DMS 273 (cell line): Measurements from ENCODE around the gene SH3BP2.

Source experiments
- DNase-seq: peaks from one replicate; lab custom pipeline; 2025; ENCODE audit not compliant: unreplicated experiment; lab: John Stamatoyannopoulos, UW

Gene SH3BP2

GRCh38 chr4:2802618-2803531, 10.0 kb downstream of the SH3BP2 start:
- no peak for DNase-seq

DNA sequence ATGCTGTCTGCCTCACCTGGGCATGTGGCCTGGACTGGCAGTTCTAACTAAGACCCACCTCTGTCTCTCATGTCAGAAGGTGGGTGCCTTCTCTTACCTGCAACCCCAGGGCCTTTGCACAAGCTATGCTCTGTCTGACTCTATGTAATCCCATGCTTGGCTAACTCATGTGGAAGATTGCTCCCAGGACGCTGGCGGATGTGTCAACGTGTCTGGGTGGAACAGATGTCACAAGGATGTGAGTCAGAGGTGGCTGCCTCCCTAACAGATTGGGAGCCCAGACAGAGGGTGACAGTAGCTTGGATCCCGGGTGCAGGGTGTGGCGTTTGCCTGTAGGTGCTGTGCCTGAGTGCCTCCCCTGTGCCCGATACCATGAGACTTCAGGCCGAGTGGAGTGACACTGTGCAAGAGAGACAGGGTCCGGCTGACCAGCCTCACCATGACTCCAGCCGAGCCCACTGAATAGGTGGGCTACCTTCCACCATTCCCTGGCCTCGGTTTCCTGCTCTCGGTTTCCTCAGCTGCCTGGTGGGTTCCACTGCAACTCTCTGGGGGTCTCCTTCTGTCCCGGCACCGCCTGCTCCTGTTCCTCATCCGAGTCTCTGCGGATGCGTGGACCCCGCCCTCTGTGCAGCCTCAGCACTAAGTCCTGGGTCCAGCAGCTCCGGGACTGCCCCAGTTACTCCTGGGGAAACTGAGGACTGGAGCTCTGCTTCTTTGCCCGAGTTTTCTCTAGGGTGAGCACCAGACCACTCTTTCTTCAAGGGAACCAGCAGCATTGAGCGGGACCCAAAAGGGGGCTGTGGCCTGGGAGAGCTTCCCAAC, 11.0 kb downstream of the SH3BP2 start:
- peak; percentile 55 for DNase-seq

GRCh38 chr4:2804449-2804972, 11.6 kb downstream of the SH3BP2 start:
- no peak for DNase-seq

DNA sequence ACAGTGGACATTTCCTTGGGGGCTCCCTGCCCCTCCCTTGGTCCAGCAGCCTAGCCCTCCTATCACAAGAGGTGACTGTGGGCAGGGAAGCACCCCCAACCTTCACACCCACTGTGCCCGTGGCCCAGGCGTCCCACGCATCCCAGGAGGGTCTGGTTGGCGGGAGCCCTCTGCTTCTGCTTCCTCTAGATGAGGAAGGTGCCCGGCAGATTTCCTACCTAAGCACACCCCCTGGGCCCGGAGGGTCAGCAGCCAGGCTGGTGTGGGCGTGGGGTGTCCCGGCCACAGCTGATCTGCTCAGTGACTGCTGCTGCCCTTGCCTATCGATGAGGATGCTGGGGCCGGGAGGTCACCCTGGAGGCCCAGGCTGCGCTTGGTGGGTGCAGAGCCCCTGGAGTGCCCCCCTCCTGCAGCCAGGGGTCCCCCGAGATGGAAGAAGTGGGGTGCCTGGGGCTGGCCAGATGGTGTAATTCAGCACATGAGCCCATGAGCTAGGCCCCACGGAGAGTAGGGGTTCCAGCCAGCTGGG, 12.2 kb downstream of the SH3BP2 start:
- DNase-seq, result no peak

DNA sequence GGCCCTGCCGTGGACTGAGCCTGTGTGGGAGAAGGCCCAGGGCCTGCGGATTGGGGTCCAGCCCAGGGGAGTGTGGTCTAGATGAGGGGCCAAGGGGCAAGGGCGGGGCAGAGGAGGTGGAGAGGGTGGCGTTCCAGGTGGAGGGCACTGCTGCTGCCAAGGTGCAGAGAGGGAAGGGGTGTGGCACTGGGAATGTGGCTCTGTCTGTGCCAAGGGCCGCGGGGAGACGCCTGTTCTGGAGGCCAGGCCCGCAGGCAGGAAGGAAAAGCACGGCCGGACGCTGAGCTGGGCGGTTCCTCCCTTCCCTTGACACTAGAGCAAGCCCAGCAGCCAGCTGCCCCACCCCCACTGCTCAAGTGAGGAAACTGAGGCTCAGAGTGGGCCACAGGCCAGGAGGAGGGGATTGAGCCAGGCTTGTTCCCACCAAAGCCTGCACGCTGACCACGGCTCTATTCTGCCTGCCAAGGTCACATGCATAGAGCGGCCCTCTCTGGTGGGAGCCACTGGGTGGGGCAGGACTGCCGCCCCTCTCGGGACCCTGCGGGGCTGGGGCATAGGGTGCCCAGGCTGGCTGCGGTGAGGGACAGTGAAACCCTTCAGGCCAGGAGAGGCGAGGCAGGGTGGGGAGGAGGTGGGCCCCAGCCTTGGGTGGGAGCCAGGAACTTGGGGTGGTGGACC, 13.0 kb downstream of the SH3BP2 start:
- DNase-seq, result no peak

- DNase-seq, result no peak
Measured at GRCh38 chr4:2806390-2807355, 13.8 kb downstream of the SH3BP2 start.

DNA sequence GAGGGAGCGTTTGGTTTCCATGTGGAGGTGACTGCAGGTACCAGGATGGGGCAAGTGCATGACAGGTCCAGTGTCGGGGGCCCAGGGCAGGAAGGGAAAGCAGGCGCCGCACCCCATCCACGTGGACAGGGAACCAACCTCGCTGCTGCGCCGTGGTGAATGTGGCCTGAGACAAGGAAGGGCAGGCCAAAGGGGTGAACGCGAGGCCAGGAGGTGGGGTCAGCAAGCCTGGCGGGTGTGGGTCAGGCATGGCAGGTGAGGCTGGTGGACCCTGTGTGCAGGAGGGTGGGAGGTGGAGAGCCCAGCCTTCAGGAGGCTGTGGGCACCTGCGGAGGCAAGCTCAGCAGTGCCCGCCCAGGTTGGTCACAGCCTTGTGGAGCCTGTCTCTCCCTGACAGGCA, 14.7 kb downstream of the SH3BP2 start:
- no peak for DNase-seq

GRCh38 chr4:2808001-2808400, 15.1 kb downstream of the SH3BP2 start:
- DNase-seq, result no peak

DNA sequence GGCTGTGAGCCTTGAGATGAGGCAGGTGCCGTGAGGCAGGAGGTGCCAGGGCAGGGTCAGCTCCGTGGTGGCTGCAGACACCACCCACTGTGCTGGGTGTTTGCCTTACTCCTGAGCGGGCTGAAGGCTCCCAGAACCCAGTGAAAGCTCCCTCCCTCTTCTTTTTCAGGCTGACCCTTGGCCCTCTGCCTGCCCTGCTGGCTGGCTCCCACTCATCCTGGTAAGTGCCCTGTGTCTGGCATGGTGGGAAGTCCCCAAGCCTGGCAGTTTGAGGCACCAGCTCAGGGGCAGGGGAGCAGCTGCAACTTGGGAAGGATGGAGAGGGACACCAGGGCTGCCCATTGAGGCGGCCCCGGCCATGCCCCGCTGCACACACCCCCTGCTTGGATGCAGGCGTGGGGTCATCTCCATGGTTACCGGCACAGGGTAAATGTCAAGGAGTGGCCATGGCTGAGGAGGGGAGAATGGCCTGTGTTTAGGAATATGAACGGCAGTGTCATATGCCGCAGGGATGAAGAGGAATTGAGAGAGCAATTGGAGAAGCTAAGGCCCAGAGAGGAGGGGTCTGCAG, 16.8 kb downstream of the SH3BP2 start:
- DNase-seq, result no peak

GRCh38 chr4:2810388-2810787, 17.5 kb downstream of the SH3BP2 start:
- DNase-seq, result no peak

- peak; percentile 69 for DNase-seq
Measured at GRCh38 chr4:2811830-2812611, 19.1 kb downstream of the SH3BP2 start.

DNA sequence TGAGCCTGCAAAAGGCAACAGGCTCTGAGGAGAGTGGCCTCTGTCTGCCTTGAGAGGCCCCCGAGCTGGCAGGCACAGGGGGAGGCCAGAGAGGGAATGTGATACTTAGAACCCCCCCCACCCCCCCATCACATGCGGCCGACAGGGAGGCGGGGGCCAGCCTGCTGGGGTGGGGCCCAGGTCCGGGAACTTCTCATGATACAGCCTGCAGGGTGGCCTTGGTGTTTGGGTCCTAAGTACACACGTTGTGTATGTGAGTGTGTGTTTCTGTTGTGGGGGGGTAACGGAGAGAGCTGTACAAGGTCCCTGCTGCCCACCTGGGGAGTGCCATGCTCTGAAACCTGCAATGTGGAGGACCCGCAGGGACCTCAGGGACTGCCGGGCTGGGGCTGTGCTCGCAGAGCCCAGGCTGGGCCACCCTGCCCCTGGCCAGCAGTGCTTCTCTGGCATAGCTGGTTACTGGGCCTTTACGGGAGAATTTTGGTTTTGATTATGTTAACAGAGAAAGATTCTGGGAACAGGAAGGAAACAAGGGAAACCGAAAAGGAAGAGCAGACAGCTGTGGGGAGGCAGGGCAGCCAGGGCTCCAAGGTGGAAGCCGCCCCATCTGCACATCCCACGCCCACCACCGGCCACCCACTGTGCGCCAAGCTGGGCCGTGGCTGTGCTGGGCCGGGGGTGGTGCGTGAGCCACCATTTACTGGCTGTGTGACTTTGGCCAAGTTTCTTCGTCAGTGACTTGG, 19.9 kb downstream of the SH3BP2 start:
- DNase-seq, result peak; percentile 78

GRCh38 chr4:2813446-2814405, 20.8 kb downstream of the SH3BP2 start:
- DNase-seq, result no peak

DNA sequence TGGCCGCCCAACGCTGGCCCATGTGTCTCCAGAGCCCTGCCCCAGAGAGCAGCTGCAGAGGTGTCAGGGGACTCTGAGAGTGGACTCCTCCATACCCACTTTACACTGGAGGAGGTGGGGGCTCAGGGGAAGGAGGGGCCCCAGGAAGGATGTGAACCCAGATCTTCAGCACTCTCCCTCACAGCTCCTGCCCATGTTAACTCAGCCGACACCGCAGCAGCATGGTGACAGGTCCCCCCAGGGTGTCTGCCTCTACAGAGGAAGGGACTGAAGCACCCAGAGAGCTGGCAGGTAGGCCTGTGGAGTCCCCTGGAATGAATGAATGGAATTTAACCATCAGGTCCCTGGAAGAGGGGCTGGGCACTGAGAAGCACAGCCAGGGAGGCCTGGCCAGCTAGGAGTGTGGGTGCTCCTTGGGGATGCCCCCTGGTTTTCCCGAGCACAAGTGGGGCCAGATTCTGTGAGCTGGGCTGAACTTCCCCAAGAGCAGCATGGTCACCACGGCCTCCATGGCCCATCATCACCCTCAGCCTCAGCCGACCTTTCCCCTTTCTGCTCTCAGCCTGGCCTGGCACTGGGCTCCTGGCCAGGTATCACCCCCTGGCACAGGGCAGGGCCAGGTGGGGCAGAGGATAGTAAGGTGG, 21.9 kb downstream of the SH3BP2 start:
- no peak for DNase-seq

DNA sequence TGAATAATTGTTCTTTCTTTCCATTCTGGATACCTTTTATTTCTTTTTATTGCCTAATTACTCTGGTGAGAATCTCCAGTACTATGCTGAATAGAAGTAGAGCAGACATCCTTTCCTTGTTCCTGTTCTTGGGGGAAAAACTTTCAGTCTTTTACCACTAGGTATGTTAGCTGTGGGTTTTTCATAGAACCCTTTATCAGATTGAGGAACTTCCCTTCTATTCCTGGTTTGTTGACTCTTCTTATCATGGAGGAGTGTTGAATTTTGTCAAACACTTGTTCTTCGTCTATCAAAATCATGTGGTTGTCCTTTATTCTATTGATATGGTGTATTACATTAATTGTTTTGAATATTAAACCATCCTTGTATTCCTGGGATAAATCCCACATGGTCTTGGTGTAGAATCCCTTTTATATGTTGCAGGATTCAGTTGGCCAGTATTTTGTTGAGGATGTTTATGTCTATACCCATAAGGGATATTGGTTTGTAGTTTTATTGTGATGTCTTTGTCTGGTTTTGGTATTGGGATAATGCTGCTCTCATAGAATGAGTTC, 23.6 kb downstream of the SH3BP2 start:
- DNase-seq, result no peak

- DNase-seq, result no peak
Measured at GRCh38 chr4:2817137-2817536, 24.3 kb downstream of the SH3BP2 start.
